Body of pancreas (tissue), 4 donors: Measurements from ENCODE around the gene TPH2. TPM values are rescaled to one million over a fixed set of nuclear protein-coding genes. Genes with fewer than 3 reads are reported as not detected.

Experiments
- ATAC-seq: fragments of 150-250 bp; one replicate; pipeline ENCODE4 v1.9.1; 2016
- DNase-seq, 4 donors: peaks; one replicate each; pipeline ENCODE4 v3.0.0-alpha.2; 2019
- H3K27ac ChIP-seq, 4 donors: fragments of 200-600 bp; sonication (generic); 1 replicate in 3 of 4; 2 replicates in 1 of 4; pipeline versions ENCODE4 v1.5.1 to v1.6.1; 2016 to 2019; ENCODE audit warnings: mild to moderate bottlenecking in 1 of 4, mixed read lengths in 1 of 4, moderate library complexity in 1 of 4
- H3K27me3 ChIP-seq, 2 donors: fragments of 200-600 bp; sonication (generic); one replicate each; pipeline ENCODE4 v1.6.0; 2016; ENCODE audit warnings: mild to moderate bottlenecking in 1 of 2
- H3K36me3 ChIP-seq, 2 donors: fragments of 200-600 bp; sonication (generic); replicated peaks in 1 of 2; 2 replicates each; pipeline ENCODE4 v1.5.1; 2016; ENCODE audit warnings: low read depth in 2 of 2; ENCODE audit not compliant: insufficient read depth in 1 of 2
- H3K4me1 ChIP-seq: fragments of 200-600 bp; sonication (generic); one replicate; pipeline ENCODE4 v1.6.0; 2016
- H3K4me3 ChIP-seq, 2 donors: fragments of 200-600 bp; sonication (generic); 1 replicate in 1 of 2; 2 replicates in 1 of 2; pipeline ENCODE4 v1.5.1; 2016 to 2019
- H3K9me3 ChIP-seq, 3 donors: fragments of 200-600 bp; sonication (generic); 1 replicate in 2 of 3; 2 replicates in 1 of 3; pipeline ENCODE4 v1.5.1; 2016
- CTCF ChIP-seq, 7 experiments: fragments of 450-650 bp in 4 of 7; fragments of 200-600 bp in 3 of 7; sonication (generic) in 3 of 7; IDR thresholded peaks; one replicate each; pipeline ENCODE4 v1.5.1; 2016 to 2019; ENCODE audit warnings: antibody characterized with exemption in 7 of 7
- POLR2A ChIP-seq, 3 donors: fragments of 450-650 bp; IDR thresholded peaks; one replicate each; pipeline ENCODE4 v1.6.1; 2016; ENCODE audit warnings: antibody characterized with exemption in 3 of 3, mild to moderate bottlenecking in 2 of 3
- WGBS, 2 donors: methylation state at CpG; one replicate each; pipeline ENCODE4 v1.1.5; 2017; 5-methylcytosine and 5-hydroxymethylcytosine counted together
- intact Hi-C: fragments of 100-400 bp; cut with DNase I; formaldehyde crosslinking; loops from one replicate; pipeline ENCODE4 v1.15.1; 2023
- total RNA-seq, 2 donors: library from RNA; depleted of rRNA; stranded (reverse); fragments of >200 nt; gene quantifications; one replicate each; pipeline ENCODE4 v1.1.0, GENCODE V29; 2016

Gene TPH2
- total RNA-seq, 2 donors from 2014 or later: 0.26 TPM; not detected in 1

GRCh38 chr12:71948390-71948789 is 9.7 kb downstream of the TPH2 start:
- no peaks in the 10 kb centered on the region for H3K9me3 ChIP-seq
- H3K27ac ChIP-seq: no peak overlapping the region
- intact Hi-C loops: no loop called here
- ATAC-seq (no peak), DNase-seq (no peak)
- no peaks in the 10 kb centered on the region for H3K36me3 ChIP-seq
- no peak for TF ChIP-seq POLR2A (IDR thresholded peaks at IDR 0.05)
- no peak for TF ChIP-seq CTCF (IDR thresholded peaks at IDR 0.05)
- no peaks in the 10 kb centered on the region for H3K4me1 ChIP-seq
- H3K4me3 ChIP-seq: no peak overlapping the region
- 49 to 55% methylated on average over 3 of the region's 3 CpGs for WGBS, 2 donors
- no peaks in the 10 kb centered on the region for H3K27me3 ChIP-seq

GRCh38 chr12:71949646-71950045 is 11.0 kb downstream of the TPH2 start:
- TF ChIP-seq POLR2A (IDR thresholded peaks at IDR 0.05) (no peak), CTCF (IDR thresholded peaks at IDR 0.05) (no peak)
- Histone ChIP-seq H3K36me3 (no peaks in the 10 kb centered on the region), H3K4me3 (no peak overlapping the region), H3K9me3 (no peaks in the 10 kb centered on the region), H3K4me1 (no peaks in the 10 kb centered on the region), H3K27ac (no peak overlapping the region), H3K27me3 (no peaks in the 10 kb centered on the region)
- intact Hi-C loops: no loop called here
- no peak for DNase-seq
- WGBS, 2 donors: 44 to 45% methylated on average over 3 of the region's 3 CpGs
- no peak for ATAC-seq

- no peaks in the 10 kb centered on the region for H3K27me3 ChIP-seq
- no peaks in the 10 kb centered on the region for H3K4me1 ChIP-seq
- ATAC-seq (no peak), DNase-seq (no peak)
- intact Hi-C loops: no loop called here
- WGBS, 2 donors: 80 to 84% methylated on average over 4 of the region's 4 CpGs
- no peaks in the 10 kb centered on the region for H3K9me3 ChIP-seq
- no peak overlapping the region for H3K4me3 ChIP-seq
- TF ChIP-seq CTCF (IDR thresholded peaks at IDR 0.05): no peak
- TF ChIP-seq POLR2A (IDR thresholded peaks at IDR 0.05): no peak
- no peaks in the 10 kb centered on the region for H3K36me3 ChIP-seq
- H3K27ac ChIP-seq: no peak overlapping the region
These were observed 11.8 kb downstream of the TPH2 start for GRCh38 chr12:71950404-71950803.

- whole genome bisulfite sequencing, 2 donors: 73 to 78% methylated on average over 4 of the region's 4 CpGs
- intact Hi-C loops: no loop called here
- H3K4me3 ChIP-seq: no peak overlapping the region
- no peaks in the 10 kb centered on the region for H3K27me3 ChIP-seq
- H3K9me3 ChIP-seq: no peaks in the 10 kb centered on the region
- DNase-seq (no peak), ATAC-seq (no peak)
- H3K27ac ChIP-seq: no peak overlapping the region
- H3K36me3 ChIP-seq: no peaks in the 10 kb centered on the region
- TF ChIP-seq CTCF (IDR thresholded peaks at IDR 0.05) (no peak), POLR2A (IDR thresholded peaks at IDR 0.05) (no peak)
- H3K4me1 ChIP-seq: no peaks in the 10 kb centered on the region
These were observed 12.2 kb downstream of the TPH2 start for GRCh38 chr12:71950819-71951218.

GRCh38 chr12:71954083-71954778 is 15.6 kb downstream of the TPH2 start:
- no peaks in the 10 kb centered on the region for H3K9me3 ChIP-seq
- no peak for TF ChIP-seq POLR2A (IDR thresholded peaks at IDR 0.05)
- no peaks in the 10 kb centered on the region for H3K27me3 ChIP-seq
- no peaks in the 10 kb centered on the region for H3K36me3 ChIP-seq
- H3K4me3 ChIP-seq: no peak overlapping the region
- ATAC-seq (no peak), DNase-seq (no peak)
- intact Hi-C loops: no loop called here
- no peaks in the 10 kb centered on the region for H3K4me1 ChIP-seq
- H3K27ac ChIP-seq: no peak overlapping the region
- WGBS, 2 donors: 66 to 72% methylated on average over 13 of the region's 13 CpGs
